Endothelial cell of umbilical vein (primary cell): ENCODE data around the gene NUMBL. TPM values are rescaled to one million over a fixed set of nuclear protein-coding genes. Genes with fewer than 3 reads are reported as not detected.

Experiments
- BruUV-seq: library from RNA; stranded (reverse); fragments of 400-500 nt; replicated peaks from 2 replicates; lab custom pipeline; 2021; lab: Mats Ljungman, UMichigan
- CTCF ChIA-PET: fragments of 300-600, 350-600 bp; sonication (Branson Sonifier 250); formaldehyde crosslinking; loops from one replicate; lab custom pipeline; 2021; ENCODE audit warnings: antibody characterized with exemption, inconsistent platforms; lab: Charles Lee
- POLR2A ChIA-PET: fragments of 300-600, 350-600 bp; sonication (Branson Sonifier 250); formaldehyde crosslinking; loops from one replicate; lab custom pipeline; 2021; ENCODE audit warnings: antibody characterized with exemption, inconsistent platforms; lab: Charles Lee
- DNase-seq: peaks from one replicate; pipeline ENCODE4 v3.0.0-alpha.2; 2011; ENCODE audit warnings: low read depth, low spot score
- FAIRE-seq: peaks from 2 replicates; lab custom pipeline; 2011; peaks lifted over from hg19 to GRCh38; lab: Jason Lieb, UNC
- H2AFZ ChIP-seq: 2 replicates; pipeline ENCODE4 v1.6.0; 2012; ENCODE audit warnings: low read depth, low read length, control low read depth, inconsistent platforms
- H3K27ac ChIP-seq: 2 replicates; pipeline ENCODE4 v1.5.1; 2011; ENCODE audit warnings: low read depth, mild to moderate bottlenecking, control low read depth, low read length, moderate library complexity; ENCODE audit not compliant: insufficient read depth
- H3K27me3 ChIP-seq, 2 experiments: 2 replicates each; pipeline versions ENCODE4 v1.6.0 to v1.6.1; 2011; ENCODE audit warnings: low read length in 2 of 2, mixed read lengths in 1 of 2; ENCODE audit not compliant: control insufficient read depth in 2 of 2, insufficient read depth in 2 of 2
- H3K36me3 ChIP-seq, 2 experiments: 2 replicates in 1 of 2; 3 replicates in 1 of 2; pipeline ENCODE4 v1.5.1; 2011; ENCODE audit warnings: low read length in 2 of 2, mild to moderate bottlenecking in 1 of 2, moderate library complexity in 1 of 2; ENCODE audit not compliant: control insufficient read depth in 2 of 2, insufficient read depth in 2 of 2; ENCODE audit errors: extremely low read depth in 1 of 2
- H3K4me1 ChIP-seq: 3 replicates; pipeline ENCODE4 v1.5.1; 2011; ENCODE audit warnings: mild to moderate bottlenecking, low read length; ENCODE audit not compliant: control insufficient read depth, insufficient read depth; ENCODE audit errors: extremely low read depth
- H3K4me2 ChIP-seq: 2 replicates; pipeline ENCODE4 v1.6.1; 2011; ENCODE audit warnings: low read length, control low read depth, mixed read lengths; ENCODE audit not compliant: insufficient read depth
- H3K4me3 ChIP-seq, 3 experiments: fragments of 200-600 bp in 1 of 3; sonication (generic), shearing (Covaris generic) in 1 of 3; replicated peaks in 1 of 3; 2 replicates each; pipeline ENCODE4 v1.5.1; 2011 to 2016; ENCODE audit warnings: control low read depth in 3 of 3, low read length in 3 of 3, mild to moderate bottlenecking in 2 of 3, inconsistent platforms in 1 of 3, low read depth in 1 of 3, moderate library complexity in 1 of 3; ENCODE audit not compliant: insufficient read depth in 1 of 3
- H3K79me2 ChIP-seq: 2 replicates; pipeline ENCODE4 v1.6.0; 2012; ENCODE audit warnings: low read length, inconsistent platforms; ENCODE audit not compliant: control insufficient read depth, insufficient read depth
- H3K9ac ChIP-seq: replicated peaks from 2 replicates; pipeline ENCODE3; 2011; ENCODE audit warnings: low read length, control low read depth; ENCODE audit not compliant: insufficient read depth; ENCODE audit errors: extremely low read depth
- H3K9me1 ChIP-seq: replicated peaks from 3 replicates; pipeline ENCODE4 v1.6.0; 2011; ENCODE audit warnings: mild to moderate bottlenecking, low read length; ENCODE audit not compliant: control insufficient read depth, insufficient read depth; ENCODE audit errors: extremely low read depth
- H3K9me3 ChIP-seq: replicated peaks from 2 replicates; pipeline ENCODE4 v1.5.1; 2012; ENCODE audit warnings: low read length, inconsistent platforms; ENCODE audit not compliant: control insufficient read depth, insufficient read depth
- H4K20me1 ChIP-seq: replicated peaks from 2 replicates; pipeline ENCODE3; 2011; ENCODE audit warnings: mild to moderate bottlenecking, low read length; ENCODE audit not compliant: control insufficient read depth, insufficient read depth; ENCODE audit errors: extremely low read depth
- CTCF ChIP-seq, 2 donors: IDR thresholded peaks; 1 replicate in 1 of 2; 2 replicates in 1 of 2; pipeline ENCODE4 v1.5.1; 2011; ENCODE audit warnings: low read length in 2 of 2, mild to moderate bottlenecking in 2 of 2, moderate library complexity in 2 of 2, control low read depth in 1 of 2, inconsistent platforms in 1 of 2, low read depth in 1 of 2; ENCODE audit not compliant: insufficient read depth in 1 of 2; ENCODE audit errors: extremely low read depth in 1 of 2
- EZH2 ChIP-seq: IDR thresholded peaks from 2 replicates; pipeline ENCODE4 v1.6.1; 2012; ENCODE audit warnings: borderline replicate concordance, low read depth, mild to moderate bottlenecking, moderate library complexity, low read length, inconsistent platforms; ENCODE audit not compliant: severe bottlenecking
- JUN ChIP-seq: IDR thresholded peaks from 2 replicates; pipeline ENCODE4 v1.6.1; 2011; ENCODE audit warnings: borderline replicate concordance, low read depth; ENCODE audit not compliant: insufficient read length, insufficient read depth
- MYC ChIP-seq: IDR thresholded peaks from one replicate; pipeline ENCODE4 v1.6.1; 2011; ENCODE audit warnings: mild to moderate bottlenecking, low read depth, low read length
- POLR2A ChIP-seq: IDR thresholded peaks from 2 replicates; pipeline ENCODE4 v1.6.1; 2012; ENCODE audit warnings: low read depth, mild to moderate bottlenecking, control low read depth, low read length
- POLR2AphosphoS5 ChIP-seq: IDR thresholded peaks from 2 replicates; pipeline ENCODE4 v1.6.1; 2012; ENCODE audit warnings: low read depth, mild to moderate bottlenecking, control low read depth, low read length, moderate library complexity; ENCODE audit not compliant: insufficient read depth
- dilution Hi-C: fragments of 300-500 bp; cut with MboI; formaldehyde crosslinking; loops from one replicate; pipeline ENCODE4 v1.15.0; 2019; ENCODE audit warnings: low sequenced_read_pairs; ENCODE audit not compliant: extremely low pct_ligation_motif_present
- intact Hi-C: fragments of 100-400 bp; cut with micrococcal nuclease; formaldehyde crosslinking; loops from one replicate; pipeline ENCODE4 v1.10.0; 2022
- polyA plus RNA-seq, 4 experiments: library from polyadenylated mRNA; depleted of rRNA in 3 of 4; stranded (reverse) in 3 of 4; unstranded in 1 of 4; fragments of >200 nt; gene quantifications; 2 replicates each; pipeline versions ENCODE4 v1.2.1 to v1.2.3, GENCODE V29; 2011 to 2012; ENCODE audit warnings: missing spikeins in 1 of 4
- total RNA-seq: library from RNA; stranded (reverse); gene quantifications from 2 replicates; pipeline ENCODE4 v1.2.3, GENCODE V29; 2021

The NUMBL gene
- total and polyA plus RNA-seq, 2 donors (not counting 3 experiments of a cell fraction or from before 2014, with no cell fraction given), result 21.5 to 46.7 TPM

GRCh38 chr19:40736661-40737060 is 46.2 kb upstream of the NUMBL start:
- intact Hi-C loops (no loop called here), dilution Hi-C loops (no loop called here)
- H3K79me2 ChIP-seq, result no peaks in the 10 kb centered on the region
- H2AFZ ChIP-seq, result no peak overlapping the region
- H3K4me2 ChIP-seq, result no peak overlapping the region
- H3K9ac ChIP-seq, result no peak overlapping the region
- no peaks in the 10 kb centered on the region for H3K9me1 ChIP-seq
- H4K20me1 ChIP-seq, result no peaks in the 10 kb centered on the region
- BruUV-seq, result no TSS peak
- H3K36me3 ChIP-seq, result peaks cover 11 to 34% of the 10 kb centered on the region in 2 experiments
- ChIA-PET POLR2A (no interaction called here), CTCF (no interaction called here)
- H3K9me3 ChIP-seq, result no peaks in the 10 kb centered on the region
- FAIRE-seq (no peak), DNase-seq (no peak)
- H3K4me1 ChIP-seq, result no peaks in the 10 kb centered on the region
- H3K27me3 ChIP-seq, result no peaks in the 10 kb centered on the region
- TF ChIP-seq EZH2, result no peak
- TF ChIP-seq CTCF (IDR thresholded peaks at IDR 0.05; ENCODE audit: extremely low read depth in 1 of 2, insufficient read depth in 1 of 2, low read depth in 1 of 2, low read length in 2 of 2), result no peak
- no peak for TF ChIP-seq POLR2A
- TF ChIP-seq POLR2AphosphoS5, result no peak
- no peak for TF ChIP-seq JUN
- TF ChIP-seq MYC, result no peak
- no peak overlapping the region for H3K27ac ChIP-seq
- H3K4me3 ChIP-seq, result no peak overlapping the region
